ENCODE measurements around the gene SRPK2.

DNA sequence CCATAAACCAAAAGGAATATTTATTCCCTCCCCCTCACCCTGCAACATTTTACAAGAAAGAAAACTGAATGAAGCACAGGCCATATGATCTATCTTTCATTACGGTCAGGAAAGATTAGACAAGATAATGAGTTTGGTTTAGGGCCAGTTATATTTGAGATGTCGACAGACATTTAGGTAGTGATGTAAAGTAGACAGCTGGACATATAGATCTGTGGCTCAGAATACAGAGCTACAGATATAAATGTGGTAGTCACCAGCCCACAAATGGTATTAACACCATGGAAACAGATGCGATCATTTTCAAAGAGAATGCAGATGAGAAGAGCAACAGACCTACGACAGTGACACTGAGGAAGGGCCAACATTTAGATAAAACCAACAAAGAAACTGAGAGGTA lies 142.5 kb downstream of the SRPK2 start:
- TF ChIP-seq CTCF (IDR thresholded peaks at IDR 0.05) (no peak), GABPA (IDR thresholded peaks at IDR 0.05; ENCODE audit: low read depth) (no peak)

All from SK-N-SH (cell line).